Stimulated activated CD8-positive, alpha-beta memory T cell treated with anti-CD3 and anti-CD28 coated beads, Interleukin-12 subunit alpha, Interleukin-12 subunit beta, amount 100 ng/mL, for 1 hour (primary cell): ENCODE measurements around the gene SLC22A13.
"Not testable (repeated sequence)": the region's sequence is repeated elsewhere in the genome, so short reads cannot be mapped to it uniquely, and the experiment has no call there.

Source experiments
- DNase-seq: peaks from one replicate; pipeline ENCODE4 v3.0.0-alpha.2; 2020; ENCODE audit warnings: low read depth

SLC22A13 gene

GRCh38 chr3:38307599-38307998 is 42.0 kb downstream of the SLC22A13 start:
- no peak for DNase-seq

GRCh38 chr3:38308456-38308855 is 42.8 kb downstream of the SLC22A13 start:
- no peak for DNase-seq

GRCh38 chr3:38311476-38311875 is 45.9 kb downstream of the SLC22A13 start:
- no peak for DNase-seq

- no peak for DNase-seq
These were observed 46.3 kb downstream of the SLC22A13 start for GRCh38 chr3:38311941-38312340.

- DNase-seq = no peak
These were observed 46.7 kb downstream of the SLC22A13 start for GRCh38 chr3:38312356-38312755.

GRCh38 chr3:38313263-38313662 is 47.7 kb downstream of the SLC22A13 start:
- no peak for DNase-seq

GRCh38 chr3:38313695-38314094 is 48.1 kb downstream of the SLC22A13 start:
- no peak for DNase-seq

GRCh38 chr3:38314112-38314763 is 48.6 kb downstream of the SLC22A13 start:
- DNase-seq = no peak

GRCh38 chr3:38314764-38315487 is 49.3 kb downstream of the SLC22A13 start:
- DNase-seq = no peak

GRCh38 chr3:38315488-38316230 is 50.0 kb downstream of the SLC22A13 start:
- no peak for DNase-seq

- no peak for DNase-seq
These were observed 51.0 kb downstream of the SLC22A13 start for GRCh38 chr3:38316356-38317191.

GRCh38 chr3:38317192-38317759 is 51.7 kb downstream of the SLC22A13 start:
- DNase-seq = no peak

- no peak for DNase-seq
These were observed 53.4 kb downstream of the SLC22A13 start for GRCh38 chr3:38318766-38319671.

GRCh38 chr3:38320638-38321037 is 55.0 kb downstream of the SLC22A13 start:
- not testable (repeated sequence) for DNase-seq

- no peak for DNase-seq
These were observed 57.4 kb downstream of the SLC22A13 start for GRCh38 chr3:38323060-38323459.

GRCh38 chr3:38325256-38325655 is 59.6 kb downstream of the SLC22A13 start:
- no peak for DNase-seq

GRCh38 chr3:38327335-38328009 is 61.9 kb downstream of the SLC22A13 start:
- no peak for DNase-seq
